Measurements from ENCODE around the gene ZFHX3.

Gene ZFHX3

DNA sequence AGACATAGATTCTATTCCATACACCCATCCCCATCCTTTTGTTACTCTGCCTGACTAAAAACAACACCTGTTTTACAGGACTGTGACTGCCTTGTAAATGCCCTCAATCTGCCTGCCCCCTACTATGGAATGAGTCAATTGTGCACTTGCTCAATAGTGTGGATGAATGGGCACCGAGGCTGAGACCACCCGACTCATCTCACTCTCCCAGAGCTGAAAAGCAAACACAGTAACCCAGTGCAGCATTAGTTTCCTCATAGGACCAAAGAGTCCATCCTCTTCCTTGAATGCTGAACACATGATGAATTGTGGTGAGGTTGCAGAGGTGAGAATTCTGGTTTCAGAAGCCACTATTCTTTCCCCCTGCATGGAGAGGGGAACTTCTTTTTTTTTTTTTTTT is 233.7 kb downstream of the ZFHX3 start:
- no peak for DNase-seq (ENCODE audit: extremely low read depth, low read depth)
- TF ChIP-seq CTCF (IDR thresholded peaks at IDR 0.05; ENCODE audit: low read depth, low read length): no peak

DNA sequence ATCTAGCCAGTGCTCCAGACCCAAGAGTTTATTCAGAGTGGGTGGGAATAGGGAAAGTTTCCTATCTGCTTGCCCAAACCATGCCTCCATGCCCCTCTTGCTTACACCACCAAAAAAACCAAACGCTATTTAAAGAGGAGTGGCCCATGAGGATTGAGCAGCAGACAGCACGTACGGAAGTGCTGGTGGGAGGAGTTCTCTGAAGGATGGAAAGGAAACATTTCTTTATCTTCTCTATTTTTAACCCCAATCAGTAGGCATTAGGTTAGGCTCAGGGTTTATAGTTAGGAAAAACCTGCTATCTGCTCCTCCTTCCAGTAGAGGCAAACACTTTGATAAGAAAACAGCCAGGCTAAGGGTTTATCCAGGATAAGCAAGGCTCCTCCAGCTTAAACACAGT is 235.3 kb downstream of the ZFHX3 start:
- no peak for TF ChIP-seq CTCF (IDR thresholded peaks at IDR 0.05; ENCODE audit: low read depth, low read length)
- DNase-seq (ENCODE audit: extremely low read depth, low read depth): no peak

DNA sequence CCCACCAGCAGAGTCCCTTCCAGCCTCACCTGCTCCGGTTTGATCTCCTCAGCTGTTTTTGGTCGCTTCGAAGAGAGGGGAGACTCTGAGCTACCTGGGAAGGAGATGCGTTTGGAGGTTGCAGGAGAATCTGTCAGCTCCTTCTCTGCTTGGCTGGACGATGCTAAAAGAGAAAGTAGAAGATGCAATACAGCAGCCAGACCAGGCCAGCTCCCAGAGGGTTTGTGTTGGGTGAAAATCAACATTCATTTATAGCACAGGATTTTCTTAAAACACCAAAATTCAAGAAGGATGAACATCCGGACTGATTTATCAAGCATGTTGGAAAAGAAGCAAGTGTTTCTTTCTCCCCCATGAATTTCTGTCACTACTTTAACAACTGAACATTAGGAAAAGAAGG is 236.1 kb downstream of the ZFHX3 start:
- TF ChIP-seq CTCF (IDR thresholded peaks at IDR 0.05; ENCODE audit: low read depth, low read length): no peak
- DNase-seq (ENCODE audit: extremely low read depth, low read depth): no peak

GRCh38 chr16:72811188-72811720 is 236.7 kb downstream of the ZFHX3 start:
- no peak for TF ChIP-seq CTCF (IDR thresholded peaks at IDR 0.05; ENCODE audit: low read depth, low read length)
- no peak for DNase-seq (ENCODE audit: extremely low read depth, low read depth)

DNA sequence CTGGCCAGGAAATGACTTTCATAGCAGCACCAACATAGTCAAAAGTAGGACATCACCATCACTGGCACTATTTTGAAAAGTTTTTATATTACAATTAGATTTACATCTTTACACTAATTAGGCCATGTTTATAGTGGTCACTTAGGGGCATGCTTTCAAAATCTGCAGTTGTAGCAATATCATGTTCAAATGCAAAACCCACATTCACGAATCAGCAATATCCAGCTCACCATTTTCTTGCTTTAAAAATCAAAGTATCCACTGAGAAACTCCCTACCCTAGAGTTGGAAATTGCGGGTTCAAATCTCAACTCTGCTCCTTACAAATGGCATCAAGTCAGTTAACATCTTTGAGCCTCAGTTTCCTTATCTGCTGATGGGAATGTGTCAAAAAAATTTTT is 237.4 kb downstream of the ZFHX3 start:
- no peak for TF ChIP-seq CTCF (IDR thresholded peaks at IDR 0.05; ENCODE audit: low read depth, low read length)
- no peak for DNase-seq (ENCODE audit: extremely low read depth, low read depth)

DNA sequence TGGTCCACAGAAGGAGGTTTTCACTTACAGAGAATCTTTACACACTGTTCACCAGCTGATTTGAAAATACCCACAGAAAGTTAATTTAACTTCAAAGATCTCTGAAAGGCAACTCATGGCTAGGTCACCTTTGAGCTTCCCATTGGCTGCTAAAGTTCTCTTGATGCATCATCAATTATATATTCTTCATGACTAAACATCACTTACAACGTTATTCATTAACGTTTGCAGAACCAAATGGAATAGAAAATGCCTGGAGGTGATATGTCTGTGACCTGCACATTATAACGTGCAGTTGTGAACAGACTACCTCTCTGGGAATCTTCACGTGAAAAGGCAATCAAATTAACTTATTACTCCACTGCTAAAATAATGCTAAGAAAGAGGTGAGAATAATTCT is 238.5 kb downstream of the ZFHX3 start:
- no peak for TF ChIP-seq CTCF (IDR thresholded peaks at IDR 0.05; ENCODE audit: low read depth, low read length)

GRCh38 chr16:72808754-72809153 is 239.2 kb downstream of the ZFHX3 start:
- DNase-seq (ENCODE audit: extremely low read depth, low read depth): no peak
- no peak for TF ChIP-seq CTCF (IDR thresholded peaks at IDR 0.05; ENCODE audit: low read depth, low read length)

More for the DNA sequence above, 238.5 kb downstream of the ZFHX3 start:
- DNase-seq (ENCODE audit: extremely low read depth, low read depth): no peak

Data from AG09319 (cell line).